Immature natural killer cell (primary cell): ENCODE results near the gene PPP1R9A. TPM values are rescaled to one million over a fixed set of nuclear protein-coding genes. Genes with fewer than 3 reads are reported as not detected.

Experiments
- DNase-seq, 3 donors: peaks; one replicate each; pipeline ENCODE4 v3.0.0; 2022; ENCODE audit warnings: mixed read lengths in 1 of 3
- H3K27ac Mint-ChIP-seq, 6 donors: one replicate each; pipeline ENCODE4 v1.8.0; 2020; ENCODE audit warnings: mixed read lengths in 6 of 6, mild to moderate bottlenecking in 5 of 6, inconsistent platforms in 4 of 6, moderate library complexity in 3 of 6
- H3K27me3 Mint-ChIP-seq, 3 donors: one replicate each; pipeline ENCODE4 v1.8.0; 2020 to 2021; ENCODE audit warnings: low read depth in 3 of 3, mild to moderate bottlenecking in 3 of 3, mixed read lengths in 3 of 3, moderate library complexity in 3 of 3, inconsistent platforms in 1 of 3
- H3K36me3 Mint-ChIP-seq, 3 donors: one replicate each; pipeline ENCODE4 v1.8.0; 2020; ENCODE audit warnings: mixed read lengths in 3 of 3, inconsistent platforms in 2 of 3, mild to moderate bottlenecking in 2 of 3
- H3K4me1 Mint-ChIP-seq, 2 donors: one replicate each; pipeline ENCODE4 v1.8.0; 2020; ENCODE audit warnings: inconsistent platforms in 2 of 2, mild to moderate bottlenecking in 2 of 2, mixed read lengths in 2 of 2, moderate library complexity in 1 of 2
- H3K4me3 Mint-ChIP-seq, 5 donors: one replicate each; pipeline ENCODE4 v1.8.0; 2020; ENCODE audit warnings: mild to moderate bottlenecking in 5 of 5, mixed read lengths in 5 of 5, inconsistent platforms in 3 of 5, moderate library complexity in 3 of 5
- H3K9me3 Mint-ChIP-seq, 6 donors: one replicate each; pipeline ENCODE4 v1.8.0; 2020; ENCODE audit warnings: mild to moderate bottlenecking in 6 of 6, mixed read lengths in 6 of 6, inconsistent platforms in 4 of 6, moderate library complexity in 3 of 6
- polyA plus RNA-seq, 3 donors: library from polyadenylated mRNA; unstranded; fragments of 300-500 nt; fragmentation: Illumina TruSeq; gene quantifications; one replicate each; pipeline ENCODE4 v1.2.3, GENCODE V29; 2021

Gene PPP1R9A
- polyA plus RNA-seq, 3 donors from 2014 or later, result 0.92 to 12.2 (median 5.5) TPM

DNA sequence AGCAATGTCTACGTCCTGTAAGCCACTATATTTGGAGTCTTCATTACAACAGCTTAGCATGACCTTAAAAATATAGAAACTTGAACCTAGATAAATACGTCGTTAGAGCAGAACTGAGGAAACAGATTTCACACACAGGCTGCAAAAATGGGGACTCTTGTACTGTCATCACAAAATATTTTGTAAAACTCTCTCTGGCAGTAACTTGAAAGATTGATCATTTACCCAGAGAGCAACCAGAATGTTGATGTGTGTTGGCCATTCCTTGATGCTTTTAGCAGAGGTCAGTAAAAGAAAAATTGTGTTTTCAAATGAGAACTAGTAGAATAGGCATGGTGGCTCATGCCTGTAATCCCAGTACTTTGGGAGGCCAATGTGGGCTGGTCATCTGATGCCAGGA lies 431.4 kb downstream of the PPP1R9A start:
- H3K27me3 Mint-ChIP-seq, result peaks cover 0 to 9% (median 4%) of the 10 kb centered on the region in 3 donors
- no peak overlapping the region for H3K4me3 Mint-ChIP-seq
- no peak overlapping the region for H3K27ac Mint-ChIP-seq
- H3K4me1 Mint-ChIP-seq, result no peaks in the 10 kb centered on the region
- H3K36me3 Mint-ChIP-seq, result no peaks in the 10 kb centered on the region
- peaks cover 0 to 2% (median 0%) of the 10 kb centered on the region in 6 donors for H3K9me3 Mint-ChIP-seq
- no peak for DNase-seq

DNA sequence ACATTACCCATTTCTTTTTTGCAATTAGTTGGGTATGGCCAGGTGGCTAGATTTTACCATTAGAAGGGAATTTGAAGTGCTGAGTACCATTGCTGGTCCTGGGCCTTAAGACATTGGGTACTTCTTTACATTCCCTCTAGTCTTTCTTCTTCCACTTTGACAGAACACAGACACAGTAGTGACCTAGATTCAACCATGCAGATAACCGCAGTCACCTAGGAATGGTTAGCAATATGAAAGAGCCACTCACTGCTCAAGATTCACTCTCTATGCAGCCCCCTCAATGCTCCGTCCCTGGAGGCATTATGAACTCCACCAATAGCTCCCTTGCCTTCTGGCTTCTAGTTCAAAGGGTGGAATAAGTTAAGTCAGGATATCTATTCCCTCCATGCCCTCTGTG lies 433.1 kb downstream of the PPP1R9A start:
- peaks cover 0 to 2% (median 0%) of the 10 kb centered on the region in 6 donors for H3K9me3 Mint-ChIP-seq
- peaks cover 0 to 9% (median 4%) of the 10 kb centered on the region in 3 donors for H3K27me3 Mint-ChIP-seq
- H3K4me1 Mint-ChIP-seq, result no peaks in the 10 kb centered on the region
- no peak for DNase-seq
- H3K4me3 Mint-ChIP-seq, result no peak overlapping the region
- H3K36me3 Mint-ChIP-seq, result no peaks in the 10 kb centered on the region
- H3K27ac Mint-ChIP-seq, result no peak overlapping the region

DNA sequence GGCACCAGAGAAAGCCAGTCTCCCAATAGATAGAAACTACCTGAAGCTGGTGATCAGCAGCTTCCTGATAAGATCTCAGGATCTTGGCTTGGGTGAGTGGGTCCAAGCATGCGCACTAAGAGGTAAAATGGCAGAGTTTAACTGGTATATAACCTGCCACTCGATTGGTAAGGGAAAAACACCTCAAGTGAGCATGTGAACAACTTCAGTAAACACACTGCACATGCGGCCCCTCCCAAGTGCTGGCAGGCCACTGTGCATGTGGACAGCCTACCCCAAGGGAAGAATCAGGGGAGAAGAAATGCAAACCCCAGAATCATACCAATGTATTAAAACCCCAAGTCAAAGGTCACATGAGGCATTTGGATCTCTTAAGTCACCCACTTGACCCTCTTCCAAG lies 434.6 kb downstream of the PPP1R9A start:
- peaks cover 0 to 2% (median 0%) of the 10 kb centered on the region in 6 donors for H3K9me3 Mint-ChIP-seq
- H3K4me3 Mint-ChIP-seq, result no peak overlapping the region
- H3K4me1 Mint-ChIP-seq, result no peaks in the 10 kb centered on the region
- no peak for DNase-seq
- H3K27me3 Mint-ChIP-seq, result peaks cover 0 to 8% (median 4%) of the 10 kb centered on the region in 3 donors
- no peak overlapping the region for H3K27ac Mint-ChIP-seq
- H3K36me3 Mint-ChIP-seq, result no peaks in the 10 kb centered on the region

DNA sequence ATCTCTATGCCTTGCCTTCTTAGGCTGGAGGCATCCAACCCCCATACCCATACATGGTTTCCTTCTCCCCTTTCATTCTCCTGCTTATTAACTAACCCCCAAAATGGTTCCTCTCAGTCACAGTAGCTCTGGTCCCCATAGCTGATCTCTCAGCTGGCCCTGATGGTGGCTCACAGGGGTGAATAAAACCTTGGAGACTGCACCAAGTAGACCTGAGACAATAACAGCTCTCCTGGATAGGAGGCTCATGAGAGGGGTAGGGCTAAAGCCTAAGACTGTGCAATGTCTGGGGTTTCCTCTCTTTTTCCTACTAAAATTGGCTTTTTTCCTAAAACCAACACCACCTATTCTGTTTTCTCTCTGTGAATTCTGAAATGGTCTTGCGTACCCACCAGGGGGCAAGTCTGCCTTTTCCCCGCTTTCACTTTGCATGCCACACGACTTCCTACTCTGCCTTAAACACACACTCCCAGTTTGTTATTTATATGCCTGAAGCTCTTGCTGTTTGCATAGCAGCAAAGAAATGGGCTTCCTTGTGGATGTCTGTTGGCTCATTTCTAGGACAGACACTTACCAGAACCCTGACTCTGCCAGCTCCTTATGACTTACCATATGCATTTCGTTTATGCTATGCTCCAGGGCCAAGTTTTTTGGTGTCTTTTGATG lies 435.4 kb downstream of the PPP1R9A start:
- H3K4me1 Mint-ChIP-seq, result no peaks in the 10 kb centered on the region
- peaks cover 0 to 2% (median 0%) of the 10 kb centered on the region in 6 donors for H3K9me3 Mint-ChIP-seq
- peaks cover 0 to 8% (median 4%) of the 10 kb centered on the region in 3 donors for H3K27me3 Mint-ChIP-seq
- no peak overlapping the region for H3K4me3 Mint-ChIP-seq
- H3K36me3 Mint-ChIP-seq, result no peaks in the 10 kb centered on the region
- no peak overlapping the region for H3K27ac Mint-ChIP-seq
- DNase-seq, result no peak
